Small intestine (tissue), 7 donors: Measurements from ENCODE around the gene DPF1. TPM values are rescaled to one million over a fixed set of nuclear protein-coding genes. Genes with fewer than 3 reads are reported as not detected.

Experiments
- DNase-seq, 2 donors: peaks; one replicate each; pipeline versions ENCODE4 v3.0.0 to v3.0.0-alpha.2; 2013
- FAIRE-seq: peaks from 2 replicates; lab custom pipeline; 2012; peaks lifted over from hg19 to GRCh38; lab: Jason Lieb, UNC
- H3K27ac ChIP-seq, 3 donors: one replicate each; pipeline ENCODE4 v1.5.1; 2013; ENCODE audit warnings: low read length in 2 of 3, mild to moderate bottlenecking in 2 of 3, control low read depth in 1 of 3, inconsistent platforms in 1 of 3, low read depth in 1 of 3, moderate library complexity in 1 of 3
- H3K27me3 ChIP-seq, 3 donors: one replicate each; pipeline ENCODE4 v1.6.1; 2013; ENCODE audit warnings: low read length in 3 of 3, inconsistent platforms in 1 of 3; ENCODE audit not compliant: control insufficient read depth in 3 of 3, insufficient read depth in 3 of 3
- H3K36me3 ChIP-seq, 3 donors: one replicate each; pipeline ENCODE4 v1.6.1; 2013; ENCODE audit warnings: low read length in 3 of 3, inconsistent platforms in 1 of 3, low read depth in 1 of 3, mild to moderate bottlenecking in 1 of 3, moderate library complexity in 1 of 3; ENCODE audit not compliant: control insufficient read depth in 3 of 3, insufficient read depth in 2 of 3
- H3K4me1 ChIP-seq, 3 donors: one replicate each; pipeline ENCODE4 v1.6.1; 2013; ENCODE audit warnings: low read length in 2 of 3, inconsistent platforms in 1 of 3, low read depth in 1 of 3, mild to moderate bottlenecking in 1 of 3, moderate library complexity in 1 of 3; ENCODE audit not compliant: control insufficient read depth in 3 of 3, insufficient read depth in 2 of 3
- H3K4me3 ChIP-seq, 3 donors: one replicate each; pipeline ENCODE4 v1.5.1; 2013; ENCODE audit warnings: low read length in 3 of 3, control low read depth in 1 of 3, inconsistent platforms in 1 of 3, low read depth in 1 of 3, mild to moderate bottlenecking in 1 of 3, moderate library complexity in 1 of 3
- H3K9me3 ChIP-seq, 2 donors: one replicate each; pipeline ENCODE4 v1.6.1; 2013; ENCODE audit warnings: low read depth in 1 of 2, low read length in 1 of 2; ENCODE audit not compliant: control insufficient read depth in 2 of 2, insufficient read depth in 1 of 2
- WGBS, 3 donors: extraction: QIAGEN DNeasy Blood & Tissue Kit; methylation state at CpG; one replicate each; pipeline ENCODE4 v1.1.7; 2013; 5-methylcytosine and 5-hydroxymethylcytosine counted together
- polyA plus RNA-seq, 4 donors: library from polyadenylated mRNA; stranded (reverse) in 3 of 4; unstranded in 1 of 4; fragments of 200-250 nt in 3 of 4; fragments of 120-200 nt in 1 of 4; gene quantifications; one replicate each; pipeline versions ENCODE4 v1.2.1 to v1.2.3, GENCODE V29; 2013
- donor health status: healthy with polysubstance abuse.
- donor health status: control.
- donor health status: control.
- donor health status: Bipolar disorder and iron deficiency.
- donor health status: healthy.

DPF1 gene
- polyA plus RNA-seq, 4 donors: 0.39 to 0.64 TPM; not detected in 2

DNA sequence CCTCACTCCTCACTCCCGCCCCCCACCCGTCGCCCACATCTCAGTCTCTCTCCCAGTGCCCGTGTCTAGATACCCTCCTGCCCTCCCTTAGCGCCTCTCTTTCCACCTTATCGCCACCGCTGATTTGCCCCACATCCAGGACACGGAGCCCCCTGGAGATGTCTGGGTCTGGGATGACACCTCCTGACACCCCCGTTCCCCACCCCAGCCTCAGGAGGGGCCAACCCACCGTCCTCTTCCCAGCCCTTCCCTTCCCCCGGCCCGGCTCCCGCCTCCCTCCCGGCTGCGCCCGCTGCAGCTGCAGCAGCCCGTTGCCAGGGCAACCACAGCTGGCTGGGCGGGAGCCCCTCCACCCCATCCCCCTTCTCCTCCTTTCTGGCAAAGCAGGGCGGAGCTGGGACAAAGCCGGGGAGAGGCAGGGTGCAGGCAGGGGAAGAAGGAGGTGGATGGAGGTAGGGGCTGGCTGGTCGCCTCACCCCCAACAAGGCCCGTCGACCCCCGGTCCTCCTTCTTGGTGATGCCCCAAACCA lies 13.5 kb downstream of the DPF1 start:
- Histone ChIP-seq H3K27me3 (peaks cover 0 to 44% (median 9%) of the 10 kb centered on the region in 3 donors), H3K36me3 (peaks cover 6 to 29% (median 16%) of the 10 kb centered on the region in 3 donors), H3K4me3 (peak overlapping the region in 1 of 3 donors; percentile 25), H3K9me3 (no peaks in the 10 kb centered on the region), H3K27ac (peak overlapping the region in 1 of 3 donors; percentile 81), H3K4me1 (peaks cover 0 to 19% (median 0%) of the 10 kb centered on the region in 3 donors)
- DNase-seq (peak in 1 of 2 donors; percentile 65), FAIRE-seq (no peak)
- WGBS, 3 donors: 2 to 5% (median 3%) methylated on average over 16 to 24 of the region's 24 CpGs

DNA sequence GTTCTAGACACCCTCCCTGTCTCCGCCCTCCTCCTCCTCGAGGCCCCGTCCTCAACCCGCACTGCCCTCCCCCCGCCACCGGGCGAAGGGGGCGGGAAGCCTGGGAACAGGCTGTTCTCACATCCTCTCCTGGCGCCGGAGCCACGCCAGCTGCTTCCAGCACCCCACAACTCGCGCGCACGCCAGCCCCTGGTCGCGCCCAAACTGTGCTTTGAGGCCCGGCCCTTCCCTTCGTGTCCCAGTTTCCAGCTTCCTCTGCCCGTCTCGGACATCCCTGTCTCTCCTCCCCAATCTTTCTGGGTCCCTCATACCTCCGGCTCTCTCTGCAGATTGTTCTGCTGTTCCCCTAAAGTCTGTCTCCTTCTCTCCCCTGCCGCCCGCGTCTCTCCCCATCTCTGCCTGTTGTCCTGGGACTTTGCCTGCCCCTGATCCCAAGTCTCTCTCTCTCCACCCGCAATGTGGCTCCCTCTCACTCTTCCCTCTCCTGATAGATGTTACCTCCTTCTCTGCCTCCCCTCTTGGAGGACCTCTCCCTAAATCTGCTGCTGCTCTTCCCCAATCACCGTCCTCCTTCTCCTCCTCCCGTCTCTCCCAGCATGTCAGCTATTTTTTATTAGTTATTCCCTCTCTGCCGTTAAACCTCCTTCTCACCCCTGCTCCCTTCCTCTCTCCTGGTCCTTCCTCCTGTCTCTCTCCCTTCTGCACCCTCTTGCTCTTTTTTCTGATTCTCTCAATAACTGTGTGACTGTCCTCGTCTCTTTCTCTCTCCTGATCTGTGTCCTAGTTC lies 14.2 kb downstream of the DPF1 start:
- DNase-seq (peak; percentile 18 to 49), FAIRE-seq (no peak)
- peak overlapping the region in 1 of 3 donors; percentile 24 for H3K4me3 ChIP-seq
- H3K27me3 ChIP-seq: peaks cover 0 to 44% (median 9%) of the 10 kb centered on the region in 3 donors
- peaks cover 6 to 34% (median 16%) of the 10 kb centered on the region in 3 donors for H3K36me3 ChIP-seq
- no peaks in the 10 kb centered on the region for H3K9me3 ChIP-seq
- H3K27ac ChIP-seq: peak overlapping the region in 2 of 3 donors; percentile 41 to 81
- peaks cover 0 to 19% (median 0%) of the 10 kb centered on the region in 3 donors for H3K4me1 ChIP-seq
- 5 to 9% (median 7%) methylated on average over 26 to 30 of the region's 30 CpGs for WGBS, 3 donors

DNA sequence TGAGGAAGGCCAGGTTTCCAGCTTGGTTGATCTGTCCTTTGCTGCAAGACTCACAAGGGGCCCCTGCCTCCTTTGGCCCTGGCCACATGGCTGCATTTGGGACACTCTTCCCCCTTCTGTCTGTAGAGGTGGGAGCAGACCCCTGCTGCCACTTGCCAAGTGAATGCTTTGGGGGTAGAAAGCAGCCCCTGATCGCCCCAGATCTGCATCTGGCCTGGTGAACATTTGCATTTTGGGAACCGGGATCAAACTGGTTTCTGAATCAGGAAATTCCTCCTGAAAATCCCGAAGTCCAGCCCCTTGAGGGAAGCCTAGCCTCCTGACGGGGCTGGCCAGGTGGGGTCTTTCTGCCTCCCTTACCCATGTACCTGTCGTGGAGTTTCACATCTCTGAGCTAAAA lies 14.9 kb downstream of the DPF1 start:
- no peak overlapping the region for H3K4me3 ChIP-seq

DNA sequence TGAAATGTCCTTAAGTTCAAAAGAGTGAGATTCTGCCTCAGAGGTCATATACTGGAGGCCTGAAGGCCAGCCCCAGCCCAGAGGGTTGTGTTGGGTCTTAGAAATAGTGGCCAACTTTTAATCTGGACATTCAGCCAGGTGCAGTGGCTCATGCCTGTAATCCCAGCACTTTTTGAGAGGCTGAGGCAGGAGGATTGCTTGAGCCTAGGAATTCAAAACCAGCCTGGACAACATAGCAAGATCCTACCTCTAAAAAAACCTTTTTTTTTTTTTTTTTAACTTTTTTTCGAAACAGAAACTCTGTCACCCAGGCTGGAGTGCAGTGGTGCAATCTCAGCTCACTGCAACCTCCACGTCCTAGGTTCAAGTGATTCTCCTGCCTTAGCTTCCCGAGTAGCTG lies 15.5 kb downstream of the DPF1 start:
- Histone ChIP-seq H3K9me3 (no peaks in the 10 kb centered on the region), H3K4me3 (no peak overlapping the region), H3K36me3 (peaks cover 9 to 47% (median 18%) of the 10 kb centered on the region in 3 donors), H3K4me1 (peaks cover 0 to 19% (median 0%) of the 10 kb centered on the region in 3 donors), H3K27ac (no peak overlapping the region), H3K27me3 (peaks cover 0 to 37% (median 5%) of the 10 kb centered on the region in 3 donors)
- 89 to 95% (median 94%) methylated on average over 3 of the region's 3 CpGs for WGBS, 3 donors
- FAIRE-seq: no peak
- DNase-seq: no peak

More for the DNA sequence above, 14.9 kb downstream of the DPF1 start:
- Histone ChIP-seq H3K4me1 (peaks cover 0 to 19% (median 0%) of the 10 kb centered on the region in 3 donors), H3K27me3 (peaks cover 0 to 43% (median 9%) of the 10 kb centered on the region in 3 donors), H3K27ac (peak overlapping the region in 1 of 3 donors; percentile 81), H3K36me3 (peaks cover 6 to 41% (median 16%) of the 10 kb centered on the region in 3 donors), H3K9me3 (no peaks in the 10 kb centered on the region)
- DNase-seq: no peak
- no peak for FAIRE-seq
- WGBS, 3 donors: 19 to 28% (median 26%) methylated on average over 5 of the region's 5 CpGs

DNA sequence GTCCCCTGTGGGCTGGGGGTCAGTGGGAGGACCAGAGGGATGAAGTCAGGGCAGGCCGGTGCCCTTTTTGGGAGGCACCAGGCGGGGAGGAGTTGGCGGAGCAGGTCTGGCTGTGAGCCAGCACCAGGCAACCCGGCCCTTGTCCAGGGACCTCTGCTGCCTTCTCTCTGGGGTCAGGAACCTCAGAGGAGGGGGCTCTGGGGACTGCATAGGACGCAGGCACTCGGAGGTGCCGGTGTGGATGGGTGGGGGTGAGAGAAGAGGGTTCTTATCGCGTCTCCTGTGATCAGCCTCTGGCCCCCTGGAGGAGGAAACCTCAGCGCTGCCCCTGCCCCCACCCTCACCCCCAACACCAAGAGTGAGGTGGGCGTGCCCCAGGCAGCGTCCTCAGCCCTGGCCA lies 16.5 kb downstream of the DPF1 start:
- peaks cover 0 to 29% (median 5%) of the 10 kb centered on the region in 3 donors for H3K27me3 ChIP-seq
- no peak overlapping the region for H3K4me3 ChIP-seq
- H3K27ac ChIP-seq: no peak overlapping the region
- peaks cover 0 to 19% (median 0%) of the 10 kb centered on the region in 3 donors for H3K4me1 ChIP-seq
- FAIRE-seq (no peak), DNase-seq (no peak)
- WGBS, 3 donors: 74 to 78% (median 78%) methylated on average over 9 to 12 of the region's 12 CpGs
- no peaks in the 10 kb centered on the region for H3K9me3 ChIP-seq
- peaks cover 12 to 56% (median 24%) of the 10 kb centered on the region in 3 donors for H3K36me3 ChIP-seq

DNA sequence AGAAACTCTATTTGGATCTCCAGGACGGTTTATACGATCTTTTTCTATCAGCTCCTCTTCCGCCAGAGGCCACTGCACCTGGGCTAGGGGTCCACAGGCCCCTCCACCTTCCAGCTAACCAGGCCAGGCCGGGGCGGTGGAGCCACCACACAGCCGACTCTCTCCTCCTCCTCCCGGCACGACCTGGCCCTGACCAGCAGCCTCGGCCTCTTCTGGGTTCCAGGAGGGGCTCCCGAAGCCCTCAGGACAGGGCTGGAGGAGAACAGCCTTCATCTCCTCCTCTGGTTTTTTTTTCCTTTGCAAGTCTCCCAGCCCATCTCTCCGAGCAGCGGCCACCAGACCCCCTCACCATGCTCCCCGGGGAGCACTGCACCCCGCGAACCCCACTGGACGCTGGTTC lies 17.1 kb downstream of the DPF1 start:
- Histone ChIP-seq H3K9me3 (no peaks in the 10 kb centered on the region), H3K27me3 (peaks cover 0 to 28% (median 5%) of the 10 kb centered on the region in 3 donors), H3K36me3 (peaks cover 14 to 62% (median 29%) of the 10 kb centered on the region in 3 donors), H3K27ac (no peak overlapping the region), H3K4me1 (peaks cover 0 to 19% (median 0%) of the 10 kb centered on the region in 3 donors), H3K4me3 (no peak overlapping the region)
- DNase-seq: no peak
- WGBS, 3 donors: 88 to 92% (median 91%) methylated on average over 16 of the region's 16 CpGs
- no peak for FAIRE-seq

DNA sequence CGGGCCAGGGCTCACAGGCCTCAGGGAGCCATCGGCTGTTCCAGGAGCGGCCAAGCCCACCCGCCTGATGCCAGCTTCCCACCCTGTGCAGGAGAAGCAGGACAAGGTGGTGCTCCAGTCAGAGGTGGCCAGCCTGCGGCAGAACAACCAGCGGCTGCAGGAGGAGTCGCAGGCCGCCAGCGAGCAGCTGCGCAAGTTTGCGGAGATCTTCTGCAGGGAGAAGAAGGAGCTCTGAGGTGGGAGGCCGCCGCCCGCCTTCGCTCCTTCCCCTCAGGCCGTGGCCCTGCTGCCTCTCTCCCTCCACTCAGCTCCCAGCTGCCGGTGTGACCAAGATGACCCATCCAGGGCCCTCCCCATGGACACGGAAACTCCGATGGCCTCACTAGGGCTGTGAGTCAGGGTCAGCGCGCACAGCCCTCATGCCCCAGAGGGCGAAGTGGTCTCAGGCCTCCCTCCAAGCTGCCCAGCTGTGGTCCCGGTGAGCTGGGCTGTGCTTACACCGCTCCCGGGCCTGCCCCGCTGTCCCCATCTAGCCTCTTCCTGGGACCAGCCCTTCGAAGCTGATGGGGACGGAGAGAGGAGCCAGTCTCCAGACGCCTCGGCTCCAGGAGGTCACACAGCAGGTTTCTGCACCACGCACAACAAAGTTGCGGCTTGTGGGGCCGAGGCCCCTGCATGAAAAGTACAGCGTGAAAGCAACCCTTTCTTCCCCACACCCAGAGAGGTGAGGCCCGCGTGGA lies 17.8 kb downstream of the DPF1 start:
- no peaks in the 10 kb centered on the region for H3K9me3 ChIP-seq
- H3K27ac ChIP-seq: no peak overlapping the region
- peaks cover 0 to 22% (median 5%) of the 10 kb centered on the region in 3 donors for H3K27me3 ChIP-seq
- no peak for DNase-seq
- peaks cover 18 to 69% (median 30%) of the 10 kb centered on the region in 3 donors for H3K36me3 ChIP-seq
- FAIRE-seq: no peak
- peaks cover 0 to 19% (median 0%) of the 10 kb centered on the region in 3 donors for H3K4me1 ChIP-seq
- 89 to 93% (median 90%) methylated on average over 35 to 36 of the region's 36 CpGs for WGBS, 3 donors
- no peak overlapping the region for H3K4me3 ChIP-seq

DNA sequence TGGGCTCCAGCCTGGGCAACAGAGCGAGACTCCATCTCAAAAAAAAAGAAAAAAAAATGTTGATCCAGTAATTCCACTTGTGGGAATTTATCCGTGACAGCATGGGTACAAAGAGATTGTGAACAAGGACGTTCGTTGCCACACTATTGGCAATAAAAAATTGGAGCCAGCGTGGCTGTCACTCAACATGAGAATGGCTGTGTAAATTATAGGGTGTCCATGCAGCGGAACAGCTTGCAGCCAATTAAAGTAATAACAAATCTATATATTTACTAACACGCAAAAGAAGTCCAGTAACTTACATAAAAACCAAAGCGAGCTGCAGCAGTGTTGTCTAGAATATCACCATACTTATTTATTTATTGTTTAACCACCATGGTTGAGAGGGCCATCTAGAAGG lies 19.3 kb downstream of the DPF1 start:
- no peak overlapping the region for H3K4me3 ChIP-seq
- H3K9me3 ChIP-seq: no peaks in the 10 kb centered on the region
- WGBS, 3 donors: 87 to 95% (median 92%) methylated on average over 8 of the region's 8 CpGs
- peaks cover 0 to 5% (median 0%) of the 10 kb centered on the region in 3 donors for H3K4me1 ChIP-seq
- H3K27ac ChIP-seq: no peak overlapping the region
- H3K27me3 ChIP-seq: peaks cover 0 to 8% (median 0%) of the 10 kb centered on the region in 3 donors
- DNase-seq (no peak), FAIRE-seq (no peak)
- H3K36me3 ChIP-seq: peaks cover 18 to 83% (median 31%) of the 10 kb centered on the region in 3 donors
